Endothelial cell of umbilical vein (primary cell): ENCODE data around the gene ANKS1B. TPM values are rescaled to one million over a fixed set of nuclear protein-coding genes. Genes with fewer than 3 reads are reported as not detected.

Experiments
- BruUV-seq: library from RNA; stranded (reverse); fragments of 400-500 nt; replicated peaks from 2 replicates; lab custom pipeline; 2021; lab: Mats Ljungman, UMichigan
- CTCF ChIA-PET: fragments of 300-600, 350-600 bp; sonication (Branson Sonifier 250); formaldehyde crosslinking; loops from one replicate; lab custom pipeline; 2021; ENCODE audit warnings: antibody characterized with exemption, inconsistent platforms; lab: Charles Lee
- POLR2A ChIA-PET: fragments of 300-600, 350-600 bp; sonication (Branson Sonifier 250); formaldehyde crosslinking; loops from one replicate; lab custom pipeline; 2021; ENCODE audit warnings: antibody characterized with exemption, inconsistent platforms; lab: Charles Lee
- DNase-seq: peaks from one replicate; pipeline ENCODE4 v3.0.0-alpha.2; 2011; ENCODE audit warnings: low read depth, low spot score
- FAIRE-seq: peaks from 2 replicates; lab custom pipeline; 2011; peaks lifted over from hg19 to GRCh38; lab: Jason Lieb, UNC
- H2AFZ ChIP-seq: 2 replicates; pipeline ENCODE4 v1.6.0; 2012; ENCODE audit warnings: low read depth, low read length, control low read depth, inconsistent platforms
- H3K27ac ChIP-seq: 2 replicates; pipeline ENCODE4 v1.5.1; 2011; ENCODE audit warnings: low read depth, mild to moderate bottlenecking, control low read depth, low read length, moderate library complexity; ENCODE audit not compliant: insufficient read depth
- H3K27me3 ChIP-seq, 2 experiments: 2 replicates each; pipeline versions ENCODE4 v1.6.0 to v1.6.1; 2011; ENCODE audit warnings: low read length in 2 of 2, mixed read lengths in 1 of 2; ENCODE audit not compliant: control insufficient read depth in 2 of 2, insufficient read depth in 2 of 2
- H3K36me3 ChIP-seq, 2 experiments: 2 replicates in 1 of 2; 3 replicates in 1 of 2; pipeline ENCODE4 v1.5.1; 2011; ENCODE audit warnings: low read length in 2 of 2, mild to moderate bottlenecking in 1 of 2, moderate library complexity in 1 of 2; ENCODE audit not compliant: control insufficient read depth in 2 of 2, insufficient read depth in 2 of 2; ENCODE audit errors: extremely low read depth in 1 of 2
- H3K4me1 ChIP-seq: 3 replicates; pipeline ENCODE4 v1.5.1; 2011; ENCODE audit warnings: mild to moderate bottlenecking, low read length; ENCODE audit not compliant: control insufficient read depth, insufficient read depth; ENCODE audit errors: extremely low read depth
- H3K4me2 ChIP-seq: 2 replicates; pipeline ENCODE4 v1.6.1; 2011; ENCODE audit warnings: low read length, control low read depth, mixed read lengths; ENCODE audit not compliant: insufficient read depth
- H3K4me3 ChIP-seq, 3 experiments: fragments of 200-600 bp in 1 of 3; sonication (generic), shearing (Covaris generic) in 1 of 3; replicated peaks in 1 of 3; 2 replicates each; pipeline ENCODE4 v1.5.1; 2011 to 2016; ENCODE audit warnings: control low read depth in 3 of 3, low read length in 3 of 3, mild to moderate bottlenecking in 2 of 3, inconsistent platforms in 1 of 3, low read depth in 1 of 3, moderate library complexity in 1 of 3; ENCODE audit not compliant: insufficient read depth in 1 of 3
- H3K79me2 ChIP-seq: 2 replicates; pipeline ENCODE4 v1.6.0; 2012; ENCODE audit warnings: low read length, inconsistent platforms; ENCODE audit not compliant: control insufficient read depth, insufficient read depth
- H3K9ac ChIP-seq: replicated peaks from 2 replicates; pipeline ENCODE3; 2011; ENCODE audit warnings: low read length, control low read depth; ENCODE audit not compliant: insufficient read depth; ENCODE audit errors: extremely low read depth
- H3K9me1 ChIP-seq: replicated peaks from 3 replicates; pipeline ENCODE4 v1.6.0; 2011; ENCODE audit warnings: mild to moderate bottlenecking, low read length; ENCODE audit not compliant: control insufficient read depth, insufficient read depth; ENCODE audit errors: extremely low read depth
- H3K9me3 ChIP-seq: replicated peaks from 2 replicates; pipeline ENCODE4 v1.5.1; 2012; ENCODE audit warnings: low read length, inconsistent platforms; ENCODE audit not compliant: control insufficient read depth, insufficient read depth
- H4K20me1 ChIP-seq: replicated peaks from 2 replicates; pipeline ENCODE3; 2011; ENCODE audit warnings: mild to moderate bottlenecking, low read length; ENCODE audit not compliant: control insufficient read depth, insufficient read depth; ENCODE audit errors: extremely low read depth
- CTCF ChIP-seq, 2 donors: IDR thresholded peaks; 1 replicate in 1 of 2; 2 replicates in 1 of 2; pipeline ENCODE4 v1.5.1; 2011; ENCODE audit warnings: low read length in 2 of 2, mild to moderate bottlenecking in 2 of 2, moderate library complexity in 2 of 2, control low read depth in 1 of 2, inconsistent platforms in 1 of 2, low read depth in 1 of 2; ENCODE audit not compliant: insufficient read depth in 1 of 2; ENCODE audit errors: extremely low read depth in 1 of 2
- EZH2 ChIP-seq: IDR thresholded peaks from 2 replicates; pipeline ENCODE4 v1.6.1; 2012; ENCODE audit warnings: borderline replicate concordance, low read depth, mild to moderate bottlenecking, moderate library complexity, low read length, inconsistent platforms; ENCODE audit not compliant: severe bottlenecking
- FOS ChIP-seq: IDR thresholded peaks from 2 replicates; pipeline ENCODE4 v1.6.1; 2011; ENCODE audit warnings: mild to moderate bottlenecking, low read length, moderate library complexity, borderline replicate concordance; ENCODE audit not compliant: insufficient read depth
- GATA2 ChIP-seq: IDR thresholded peaks from 2 replicates; pipeline ENCODE4 v1.7.0; 2011; ENCODE audit warnings: low read depth, mild to moderate bottlenecking, moderate library complexity, mixed read lengths, low read length; ENCODE audit not compliant: insufficient read length, insufficient read depth
- JUN ChIP-seq: IDR thresholded peaks from 2 replicates; pipeline ENCODE4 v1.6.1; 2011; ENCODE audit warnings: borderline replicate concordance, low read depth; ENCODE audit not compliant: insufficient read length, insufficient read depth
- MAX ChIP-seq: IDR thresholded peaks from 2 replicates; pipeline ENCODE4 v1.6.1; 2011; ENCODE audit not compliant: insufficient read depth, insufficient read length
- MYC ChIP-seq: IDR thresholded peaks from one replicate; pipeline ENCODE4 v1.6.1; 2011; ENCODE audit warnings: mild to moderate bottlenecking, low read depth, low read length
- POLR2A ChIP-seq: IDR thresholded peaks from 2 replicates; pipeline ENCODE4 v1.6.1; 2012; ENCODE audit warnings: low read depth, mild to moderate bottlenecking, control low read depth, low read length
- POLR2AphosphoS5 ChIP-seq: IDR thresholded peaks from 2 replicates; pipeline ENCODE4 v1.6.1; 2012; ENCODE audit warnings: low read depth, mild to moderate bottlenecking, control low read depth, low read length, moderate library complexity; ENCODE audit not compliant: insufficient read depth
- dilution Hi-C: fragments of 300-500 bp; cut with MboI; formaldehyde crosslinking; loops from one replicate; pipeline ENCODE4 v1.15.0; 2019; ENCODE audit warnings: low sequenced_read_pairs; ENCODE audit not compliant: extremely low pct_ligation_motif_present
- intact Hi-C: fragments of 100-400 bp; cut with micrococcal nuclease; formaldehyde crosslinking; loops from one replicate; pipeline ENCODE4 v1.10.0; 2022
- polyA plus RNA-seq, 4 experiments: library from polyadenylated mRNA; depleted of rRNA in 3 of 4; stranded (reverse) in 3 of 4; unstranded in 1 of 4; fragments of >200 nt; gene quantifications; 2 replicates each; pipeline versions ENCODE4 v1.2.1 to v1.2.3, GENCODE V29; 2011 to 2012; ENCODE audit warnings: missing spikeins in 1 of 4
- total RNA-seq: library from RNA; stranded (reverse); gene quantifications from 2 replicates; pipeline ENCODE4 v1.2.3, GENCODE V29; 2021

ANKS1B gene
- total and polyA plus RNA-seq, 2 donors (not counting 3 experiments of a cell fraction or from before 2014, with no cell fraction given): 0.15 to 0.38 TPM

GRCh38 chr12:99020871-99021270 is 963.9 kb downstream of the ANKS1B start:
- no peak for DNase-seq
- dilution Hi-C loops: no loop called here
- H3K4me3 ChIP-seq: no peak overlapping the region
- FAIRE-seq: no peak
- BruUV-seq: no TSS peak
- no peak overlapping the region for H3K9ac ChIP-seq
- no peak overlapping the region for H2AFZ ChIP-seq
- no peaks in the 10 kb centered on the region for H3K9me1 ChIP-seq
- no peaks in the 10 kb centered on the region for H3K79me2 ChIP-seq
- CTCF ChIA-PET: no interaction called here
- H3K9me3 ChIP-seq: no peaks in the 10 kb centered on the region
- H3K27me3 ChIP-seq: no peaks in the 10 kb centered on the region
- TF ChIP-seq POLR2AphosphoS5 (no peak), JUN (no peak), MAX (no peak), FOS (no peak), CTCF (IDR thresholded peaks at IDR 0.05; ENCODE audit: extremely low read depth in 1 of 2, insufficient read depth in 1 of 2, low read depth in 1 of 2, low read length in 2 of 2) (no peak), EZH2 (no peak), GATA2 (no peak), MYC (no peak), POLR2A (no peak)
- POLR2A ChIA-PET: no interaction called here
- no peak overlapping the region for H3K4me2 ChIP-seq
- H3K27ac ChIP-seq: no peak overlapping the region
- H3K36me3 ChIP-seq: no peaks in the 10 kb centered on the region
- no peaks in the 10 kb centered on the region for H4K20me1 ChIP-seq
- intact Hi-C loops: no loop called here
- no peaks in the 10 kb centered on the region for H3K4me1 ChIP-seq
